Esophagus muscularis mucosa (tissue), 3 donors: ENCODE measurements around the gene ENKUR.

Experiments used
- CTCF ChIP-seq, 3 experiments: fragments of 200-600 bp in 2 of 3; fragments of 450-650 bp in 1 of 3; sonication (generic) in 2 of 3; IDR thresholded peaks; one replicate each; pipeline ENCODE4 v1.5.1; 2017 to 2019; ENCODE audit warnings: antibody characterized with exemption in 3 of 3, mild to moderate bottlenecking in 2 of 3, moderate library complexity in 1 of 3
- POLR2AphosphoS5 ChIP-seq, 2 donors: sonication (generic); formaldehyde crosslinking; IDR thresholded peaks; one replicate each; pipeline ENCODE4 v1.6.1; 2017; ENCODE audit warnings: antibody characterized with exemption in 2 of 2

GRCh38 chr10:24953675-24954074 is 62.3 kb downstream of the ENKUR start:
- TF ChIP-seq CTCF (IDR thresholded peaks at IDR 0.05) (no peak), POLR2AphosphoS5 (IDR thresholded peaks at IDR 0.05) (no peak)
